AG10803 (cell line): ENCODE data around the gene NCBP1.
"Not testable (repeated sequence)": the region's sequence is repeated elsewhere in the genome, so short reads cannot be mapped to it uniquely, and the experiment has no call there.

Experiments
- DNase-seq: peaks from one replicate; pipeline ENCODE4 v3.0.0; 2010; ENCODE audit warnings: low read depth
- H3K4me3 ChIP-seq: 2 replicates; pipeline ENCODE4 v1.5.1; 2011; ENCODE audit warnings: mild to moderate bottlenecking, low read length, control low read depth
- CTCF ChIP-seq: conservative IDR thresholded peaks from 2 replicates; pipeline ENCODE4 v1.5.1; 2011; ENCODE audit warnings: mild to moderate bottlenecking, low read length, control low read depth, inconsistent platforms

Gene NCBP1

GRCh38 chr9:97604901-97605645 lies 28.5 kb upstream of the NCBP1 start:
- no peak overlapping the region for H3K4me3 ChIP-seq
- DNase-seq = no peak
- TF ChIP-seq CTCF = no peak

DNA sequence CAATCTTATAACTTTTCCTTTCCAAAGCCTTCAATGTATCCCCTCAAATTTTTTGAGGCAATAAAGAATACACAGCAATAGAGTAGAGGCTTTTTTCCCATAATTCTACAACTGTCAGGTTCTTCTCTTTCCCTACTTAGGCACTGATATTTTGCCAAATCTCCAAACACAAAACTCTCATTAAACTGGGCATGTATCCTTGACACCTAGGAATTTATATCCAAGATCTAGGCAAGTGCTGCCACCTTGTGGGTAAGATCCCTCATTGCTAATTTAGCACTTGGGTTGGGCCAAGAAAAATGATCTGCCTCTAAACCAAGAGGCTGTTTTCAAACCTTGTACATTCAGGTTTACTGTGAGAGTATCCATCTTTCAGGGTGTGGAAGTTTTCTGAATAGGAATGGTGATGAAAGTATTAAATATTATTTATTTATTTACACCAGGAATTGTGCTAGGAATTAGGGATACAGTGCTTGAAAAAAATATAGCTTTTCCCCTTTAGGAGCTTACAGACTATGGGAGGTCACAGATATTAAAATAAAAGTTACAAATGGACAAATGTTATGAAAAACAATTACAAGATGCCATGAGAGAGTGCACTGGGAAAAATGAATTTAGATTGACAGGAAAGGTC lies 18.1 kb upstream of the NCBP1 start:
- no peak overlapping the region for H3K4me3 ChIP-seq
- DNase-seq = peak; percentile 66

DNA sequence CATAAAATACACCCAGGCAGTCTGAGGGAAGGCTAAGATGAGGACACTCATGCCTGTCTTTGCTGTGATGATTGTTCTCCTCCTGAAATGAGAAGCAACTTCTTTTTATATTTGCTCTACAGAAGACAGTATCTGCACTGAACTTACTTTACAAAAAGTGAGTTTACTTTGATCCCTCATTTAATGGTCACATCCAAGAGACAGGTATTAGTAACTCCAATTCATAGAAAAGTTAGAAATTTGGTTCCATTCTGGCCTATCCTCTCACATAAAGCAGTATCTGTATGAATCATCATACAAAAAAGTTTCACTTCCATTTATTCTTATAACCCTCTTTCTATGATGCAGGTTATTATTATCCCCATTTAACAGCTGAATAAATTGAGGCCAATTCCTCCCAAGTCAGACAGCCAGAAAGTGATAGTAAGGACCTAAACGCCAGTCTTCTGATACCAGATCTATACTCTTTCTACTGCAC lies 15.6 kb upstream of the NCBP1 start:
- H3K4me3 ChIP-seq = no peak overlapping the region
- DNase-seq = no peak
- no peak for TF ChIP-seq CTCF

More for the DNA sequence above, 18.1 kb upstream of the NCBP1 start:
- peak; percentile 90 for TF ChIP-seq CTCF

DNA sequence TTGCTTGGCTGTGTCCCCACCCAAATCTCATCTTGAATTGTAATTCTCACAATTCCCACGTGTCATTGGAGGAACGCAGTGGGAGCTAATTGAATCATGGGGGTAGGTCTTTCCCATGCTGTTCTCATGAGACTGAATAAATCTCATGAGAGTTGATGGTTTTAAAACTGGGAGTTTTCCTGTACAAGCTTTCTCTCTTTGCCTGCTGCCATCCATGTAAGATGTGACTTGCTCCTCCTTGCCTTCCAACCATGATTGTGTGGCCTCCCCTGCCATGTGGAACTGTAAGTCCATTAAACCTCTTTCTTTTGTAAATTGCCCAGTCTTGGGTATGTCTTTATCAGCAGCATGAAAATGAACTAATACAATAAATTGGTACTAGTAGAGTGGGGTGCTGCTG lies 13.6 kb upstream of the NCBP1 start:
- DNase-seq, H3K4me3 ChIP-seq: not testable (repeated sequence)

DNA sequence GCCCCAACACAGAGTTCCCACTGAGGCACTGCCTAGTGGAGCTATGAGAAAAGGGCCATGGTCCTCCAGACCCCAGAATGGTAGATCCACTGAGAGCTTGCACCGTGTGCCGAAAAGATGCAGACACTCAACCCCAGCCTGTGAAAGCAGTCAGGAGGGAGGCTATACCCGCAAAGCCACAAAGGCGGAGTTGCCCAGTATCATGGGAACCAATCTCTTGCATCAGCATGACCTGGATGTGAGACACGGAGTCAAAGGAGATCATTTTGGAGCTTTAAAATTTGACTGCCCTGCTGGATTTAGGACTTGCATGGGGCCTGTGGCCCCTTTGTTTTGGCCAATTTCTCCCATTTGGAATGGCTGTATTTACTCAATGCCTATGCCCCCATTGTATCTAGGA lies 11.1 kb upstream of the NCBP1 start:
- H3K4me3 ChIP-seq, DNase-seq: not testable (repeated sequence)

DNA sequence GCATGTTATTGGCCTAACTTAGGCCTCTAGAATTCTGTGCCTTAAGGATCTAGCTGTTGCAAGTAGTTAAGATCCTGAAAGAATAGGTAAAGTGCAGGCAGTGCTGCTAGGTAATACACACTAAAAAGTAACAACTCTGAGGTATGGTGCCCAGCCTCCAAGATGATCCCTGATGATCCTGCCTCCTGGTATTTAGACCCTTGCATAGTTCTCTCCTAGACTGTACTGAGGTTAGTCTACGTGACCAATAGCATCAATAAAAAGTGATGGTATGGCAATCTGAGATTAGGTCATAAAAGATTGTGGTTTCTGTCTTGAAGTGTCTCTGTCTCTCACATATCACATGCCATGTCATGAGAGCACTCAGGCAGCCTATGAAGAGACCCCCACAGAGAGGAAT lies 9.7 kb upstream of the NCBP1 start:
- no peak for TF ChIP-seq CTCF
- H3K4me3 ChIP-seq = no peak overlapping the region
- no peak for DNase-seq

DNA sequence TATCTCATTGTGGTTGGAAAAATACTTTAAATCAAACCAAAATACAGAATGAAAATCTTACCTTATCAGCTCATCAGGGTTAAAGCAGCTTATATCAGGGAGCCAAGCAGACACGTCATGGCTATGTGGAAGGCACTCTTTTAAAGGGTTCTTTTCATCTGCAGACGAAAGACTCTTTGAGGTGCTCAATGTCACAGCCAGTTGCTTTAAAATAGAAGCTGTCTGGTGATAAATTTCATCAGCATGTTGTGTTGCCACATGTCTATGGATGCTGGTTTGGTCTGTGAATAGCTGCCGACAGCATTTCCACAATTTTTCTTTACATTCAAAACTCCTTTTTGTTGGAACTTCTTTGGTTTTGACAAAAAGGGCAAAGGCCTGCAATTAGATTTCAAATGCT lies 8.0 kb upstream of the NCBP1 start:
- no peak for DNase-seq
- no peak for TF ChIP-seq CTCF
- no peak overlapping the region for H3K4me3 ChIP-seq

DNA sequence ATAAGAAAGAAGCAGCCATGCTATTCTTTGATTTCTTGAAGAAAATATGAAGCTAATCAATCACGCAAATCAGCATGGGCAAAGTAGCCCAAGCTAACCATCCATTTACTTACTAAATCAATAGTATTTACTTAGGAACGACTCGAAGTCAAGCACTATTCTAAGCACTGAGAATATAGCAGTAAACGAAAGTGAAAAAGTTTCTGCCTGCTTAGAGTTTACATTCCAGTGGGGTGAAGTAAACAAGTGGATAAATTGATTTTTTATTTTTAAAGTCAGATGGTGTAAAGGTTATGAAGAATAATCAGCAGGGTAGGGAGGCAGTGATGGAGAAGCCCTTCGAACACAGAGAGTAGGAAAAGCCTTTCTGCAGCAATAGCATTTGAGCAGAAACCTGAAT lies 6.0 kb upstream of the NCBP1 start:
- peak; percentile 15 for DNase-seq
- no peak overlapping the region for H3K4me3 ChIP-seq
- no peak for TF ChIP-seq CTCF
